Liver (tissue), 9 donors: ENCODE data around the gene CD52. TPM values are rescaled to one million over a fixed set of nuclear protein-coding genes. Genes with fewer than 3 reads are reported as not detected.

Source experiments
- DNase-seq: peaks from one replicate; pipeline ENCODE4 v3.0.0-alpha.2; 2017; ENCODE audit warnings: low spot score
- H3K27ac ChIP-seq, 2 donors: one replicate each; pipeline ENCODE4 v1.7.0; 2013; ENCODE audit warnings: inconsistent platforms in 2 of 2, low read length in 2 of 2, control low read depth in 1 of 2, low read depth in 1 of 2, mild to moderate bottlenecking in 1 of 2
- H3K27me3 ChIP-seq, 4 donors: one replicate each; pipeline versions ENCODE4 v1.6.1 to v1.7.0; 2013; ENCODE audit warnings: low read length in 3 of 4, inconsistent platforms in 1 of 4, mild to moderate bottlenecking in 1 of 4, moderate library complexity in 1 of 4; ENCODE audit not compliant: control insufficient read depth in 4 of 4, insufficient read depth in 4 of 4
- H3K36me3 ChIP-seq, 4 donors: one replicate each; pipeline versions ENCODE4 v1.6.1 to v1.7.0; 2013; ENCODE audit warnings: low read length in 3 of 4, mild to moderate bottlenecking in 3 of 4, low read depth in 1 of 4, moderate library complexity in 1 of 4; ENCODE audit not compliant: control insufficient read depth in 4 of 4, insufficient read depth in 3 of 4
- H3K4me1 ChIP-seq, 4 donors: one replicate each; pipeline versions ENCODE4 v1.6.1 to v1.7.0; 2013; ENCODE audit warnings: low read length in 3 of 4, mild to moderate bottlenecking in 3 of 4, moderate library complexity in 1 of 4; ENCODE audit not compliant: control insufficient read depth in 4 of 4, insufficient read depth in 4 of 4
- H3K4me3 ChIP-seq, 3 donors: one replicate each; pipeline versions ENCODE4 v1.6.1 to v1.7.0; 2013; ENCODE audit warnings: low read length in 3 of 3, control low read depth in 1 of 3, low read depth in 1 of 3, mild to moderate bottlenecking in 1 of 3
- H3K9ac ChIP-seq, 2 donors: one replicate each; pipeline ENCODE4 v1.7.0; 2013; ENCODE audit warnings: low read length in 2 of 2, mild to moderate bottlenecking in 2 of 2, moderate library complexity in 2 of 2, control low read depth in 1 of 2, low read depth in 1 of 2
- H3K9me3 ChIP-seq, 4 donors: one replicate each; pipeline versions ENCODE4 v1.6.1 to v1.7.0; 2013; ENCODE audit warnings: low read length in 3 of 4; ENCODE audit not compliant: control insufficient read depth in 4 of 4
- ATF3 ChIP-seq: IDR thresholded peaks from 2 replicates; pipeline ENCODE4 v1.6.1; 2016; ENCODE audit warnings: antibody characterized with exemption
- FOXA1 ChIP-seq: IDR thresholded peaks from 2 replicates; pipeline ENCODE4 v1.6.1; 2016; ENCODE audit warnings: antibody characterized with exemption
- HNF4G ChIP-seq: IDR thresholded peaks from 2 replicates; pipeline ENCODE4 v1.6.1; 2016; ENCODE audit warnings: antibody characterized with exemption
- NR2F2 ChIP-seq: IDR thresholded peaks from 2 replicates; pipeline ENCODE4 v1.6.1; 2016; ENCODE audit warnings: antibody characterized with exemption
- SP1 ChIP-seq: IDR thresholded peaks from 2 replicates; pipeline ENCODE4 v1.6.1; 2018; ENCODE audit warnings: antibody characterized with exemption, mild to moderate bottlenecking
- TAF1 ChIP-seq: conservative IDR thresholded peaks from 2 replicates; pipeline ENCODE4 v1.6.1; 2016; ENCODE audit warnings: antibody characterized with exemption, mild to moderate bottlenecking
- YY1 ChIP-seq: IDR thresholded peaks from 2 replicates; pipeline ENCODE4 v1.6.1; 2016; ENCODE audit warnings: antibody characterized with exemption, mild to moderate bottlenecking
- WGBS: extraction: QIAGEN DNeasy Blood & Tissue Kit; methylation state at CpG from one replicate; pipeline ENCODE4 v1.1.7; 2013; 5-methylcytosine and 5-hydroxymethylcytosine counted together
- polyA plus RNA-seq, 2 donors: library from polyadenylated mRNA; stranded (reverse) in 1 of 2; unstranded in 1 of 2; fragments of 200-250 nt in 1 of 2; fragments of >200 nt in 1 of 2; fragmentation: Nextera tagmentation in 1 of 2; extraction: Ambion mirVana in 1 of 2; gene quantifications; one replicate each; pipeline versions ENCODE4 v1.2.1 to v1.2.3, GENCODE V29; 2013 to 2015
- total RNA-seq, 2 donors: library from RNA; depleted of rRNA; stranded (reverse); fragments of >200 nt; gene quantifications; one replicate each; pipeline ENCODE4 v1.2.3, GENCODE V29; 2014
- TF ChIP-seq, protein P1 (sequence below): IDR thresholded peaks from 2 replicates; pipeline ENCODE4 v1.6.1; 2016; ENCODE audit warnings: antibody characterized with exemption, mild to moderate bottlenecking
- TF ChIP-seq, protein P2 (sequence below): fragments of 150-350 bp; IDR thresholded peaks from 2 replicates; pipeline ENCODE4 v1.5.1; 2017; ENCODE audit warnings: improper control_type of control experiment, low read depth, low read length; ENCODE audit not compliant: missing input control
- donor health status: healthy.
- donor health status: healthy.
- donor health status: healthy.
- donor health status: healthy.
- donor health status: healthy.

CD52 gene
- total and polyA plus RNA-seq, 4 donors, result 1.7 to 16.4 (median 8.9) TPM

GRCh38 chr1:26322042-26322331 lies 4.2 kb downstream of the CD52 start:
- 71% methylated on average over 10 of the region's 10 CpGs for WGBS
- peaks cover 0 to 5% (median 0%) of the 10 kb centered on the region in 4 donors for H3K4me1 ChIP-seq
- no peaks in the 10 kb centered on the region for H3K36me3 ChIP-seq
- no peaks in the 10 kb centered on the region for H3K9me3 ChIP-seq
- no peak overlapping the region for H3K4me3 ChIP-seq
- H3K27me3 ChIP-seq, result no peaks in the 10 kb centered on the region
- no peak for TF ChIP-seq YY1
- TF ChIP-seq SP1, result no peak
- TF ChIP-seq NR2F2, result no peak
- no peak for TF ChIP-seq FOXA1
- TF ChIP-seq, protein P1, sequence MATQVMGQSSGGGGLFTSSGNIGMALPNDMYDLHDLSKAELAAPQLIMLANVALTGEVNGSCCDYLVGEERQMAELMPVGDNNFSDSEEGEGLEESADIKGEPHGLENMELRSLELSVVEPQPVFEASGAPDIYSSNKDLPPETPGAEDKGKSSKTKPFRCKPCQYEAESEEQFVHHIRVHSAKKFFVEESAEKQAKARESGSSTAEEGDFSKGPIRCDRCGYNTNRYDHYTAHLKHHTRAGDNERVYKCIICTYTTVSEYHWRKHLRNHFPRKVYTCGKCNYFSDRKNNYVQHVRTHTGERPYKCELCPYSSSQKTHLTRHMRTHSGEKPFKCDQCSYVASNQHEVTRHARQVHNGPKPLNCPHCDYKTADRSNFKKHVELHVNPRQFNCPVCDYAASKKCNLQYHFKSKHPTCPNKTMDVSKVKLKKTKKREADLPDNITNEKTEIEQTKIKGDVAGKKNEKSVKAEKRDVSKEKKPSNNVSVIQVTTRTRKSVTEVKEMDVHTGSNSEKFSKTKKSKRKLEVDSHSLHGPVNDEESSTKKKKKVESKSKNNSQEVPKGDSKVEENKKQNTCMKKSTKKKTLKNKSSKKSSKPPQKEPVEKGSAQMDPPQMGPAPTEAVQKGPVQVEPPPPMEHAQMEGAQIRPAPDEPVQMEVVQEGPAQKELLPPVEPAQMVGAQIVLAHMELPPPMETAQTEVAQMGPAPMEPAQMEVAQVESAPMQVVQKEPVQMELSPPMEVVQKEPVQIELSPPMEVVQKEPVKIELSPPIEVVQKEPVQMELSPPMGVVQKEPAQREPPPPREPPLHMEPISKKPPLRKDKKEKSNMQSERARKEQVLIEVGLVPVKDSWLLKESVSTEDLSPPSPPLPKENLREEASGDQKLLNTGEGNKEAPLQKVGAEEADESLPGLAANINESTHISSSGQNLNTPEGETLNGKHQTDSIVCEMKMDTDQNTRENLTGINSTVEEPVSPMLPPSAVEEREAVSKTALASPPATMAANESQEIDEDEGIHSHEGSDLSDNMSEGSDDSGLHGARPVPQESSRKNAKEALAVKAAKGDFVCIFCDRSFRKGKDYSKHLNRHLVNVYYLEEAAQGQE, result no peak
- TF ChIP-seq, protein P2, sequence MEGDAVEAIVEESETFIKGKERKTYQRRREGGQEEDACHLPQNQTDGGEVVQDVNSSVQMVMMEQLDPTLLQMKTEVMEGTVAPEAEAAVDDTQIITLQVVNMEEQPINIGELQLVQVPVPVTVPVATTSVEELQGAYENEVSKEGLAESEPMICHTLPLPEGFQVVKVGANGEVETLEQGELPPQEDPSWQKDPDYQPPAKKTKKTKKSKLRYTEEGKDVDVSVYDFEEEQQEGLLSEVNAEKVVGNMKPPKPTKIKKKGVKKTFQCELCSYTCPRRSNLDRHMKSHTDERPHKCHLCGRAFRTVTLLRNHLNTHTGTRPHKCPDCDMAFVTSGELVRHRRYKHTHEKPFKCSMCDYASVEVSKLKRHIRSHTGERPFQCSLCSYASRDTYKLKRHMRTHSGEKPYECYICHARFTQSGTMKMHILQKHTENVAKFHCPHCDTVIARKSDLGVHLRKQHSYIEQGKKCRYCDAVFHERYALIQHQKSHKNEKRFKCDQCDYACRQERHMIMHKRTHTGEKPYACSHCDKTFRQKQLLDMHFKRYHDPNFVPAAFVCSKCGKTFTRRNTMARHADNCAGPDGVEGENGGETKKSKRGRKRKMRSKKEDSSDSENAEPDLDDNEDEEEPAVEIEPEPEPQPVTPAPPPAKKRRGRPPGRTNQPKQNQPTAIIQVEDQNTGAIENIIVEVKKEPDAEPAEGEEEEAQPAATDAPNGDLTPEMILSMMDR, result no peak
- no peak for TF ChIP-seq ATF3
- H3K9ac ChIP-seq, result no peak overlapping the region
- DNase-seq, result no peak
- H3K27ac ChIP-seq, result no peak overlapping the region

DNA sequence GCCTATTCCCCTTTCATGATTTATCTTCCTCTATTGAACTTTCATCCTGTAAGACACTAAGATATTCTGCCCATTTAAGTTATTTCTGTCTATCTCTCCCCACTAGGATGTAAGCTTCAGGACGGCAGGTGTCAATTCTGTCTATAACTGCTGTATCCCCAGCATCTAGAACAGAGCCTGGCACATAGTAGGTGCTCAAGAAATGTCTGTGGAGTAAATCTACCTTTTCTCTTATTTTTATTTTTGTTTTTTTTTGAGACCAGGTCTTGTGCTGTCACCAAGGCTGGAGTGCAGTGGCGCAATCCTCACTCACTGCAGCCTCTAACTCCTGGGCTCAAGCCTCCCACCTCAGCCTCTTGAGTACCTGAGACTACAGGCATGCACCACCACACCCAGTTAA lies 5.6 kb downstream of the CD52 start:
- TF ChIP-seq HNF4G (no peak), TAF1 (no peak), ATF3 (no peak)
- TF ChIP-seq, protein P2, result no peak
- Histone ChIP-seq H3K4me1 (peaks cover 0 to 5% (median 0%) of the 10 kb centered on the region in 4 donors), H3K4me3 (no peak overlapping the region), H3K27me3 (no peaks in the 10 kb centered on the region), H3K9ac (no peak overlapping the region), H3K36me3 (no peaks in the 10 kb centered on the region), H3K9me3 (no peaks in the 10 kb centered on the region), H3K27ac (no peak overlapping the region)
- 96% methylated on average over 2 of the region's 2 CpGs for WGBS
- no peak for DNase-seq

DNA sequence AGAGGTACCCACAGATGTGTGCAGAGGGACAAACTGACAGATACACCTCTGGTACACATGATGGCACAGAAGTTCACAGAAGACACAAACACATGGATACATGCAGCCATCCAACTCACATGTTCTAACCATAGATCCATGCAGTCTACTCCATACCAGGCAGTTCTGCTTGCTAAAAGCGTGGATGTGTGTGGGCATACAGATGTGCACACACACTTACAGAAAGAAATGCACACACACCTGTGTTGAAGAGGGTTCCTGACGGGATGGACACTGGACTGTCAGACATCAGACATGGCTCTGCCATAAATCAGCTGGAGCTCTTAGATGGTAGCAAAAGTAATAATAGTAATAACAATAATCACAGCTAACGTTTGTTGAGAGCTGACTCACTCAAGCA lies 6.8 kb downstream of the CD52 start:
- WGBS, result 81% methylated on average over 3 of the region's 3 CpGs

More for the DNA sequence above, 6.8 kb downstream of the CD52 start:
- Histone ChIP-seq H3K9ac (no peak overlapping the region), H3K27me3 (no peaks in the 10 kb centered on the region), H3K4me3 (no peak overlapping the region), H3K9me3 (no peaks in the 10 kb centered on the region), H3K36me3 (no peaks in the 10 kb centered on the region), H3K27ac (no peak overlapping the region), H3K4me1 (peaks cover 0 to 5% (median 0%) of the 10 kb centered on the region in 4 donors)
- TF ChIP-seq NR2F2, result no peak
- no peak for TF ChIP-seq SP1
- no peak for TF ChIP-seq YY1
- no peak for DNase-seq
